GM20000 (cell line): ENCODE measurements around the gene LYPD6B.

Source experiments
- DNase-seq: peaks from one replicate; pipeline ENCODE4 v3.0.0; 2012; ENCODE audit warnings: low spot score
- TF ChIP-seq, protein P1 (sequence below): IDR thresholded peaks from 2 replicates; pipeline ENCODE4 v1.5.1; 2012; ENCODE audit warnings: mild to moderate bottlenecking, control low read depth; ENCODE audit errors: extremely low read depth, missing control alignments

The LYPD6B gene

DNA sequence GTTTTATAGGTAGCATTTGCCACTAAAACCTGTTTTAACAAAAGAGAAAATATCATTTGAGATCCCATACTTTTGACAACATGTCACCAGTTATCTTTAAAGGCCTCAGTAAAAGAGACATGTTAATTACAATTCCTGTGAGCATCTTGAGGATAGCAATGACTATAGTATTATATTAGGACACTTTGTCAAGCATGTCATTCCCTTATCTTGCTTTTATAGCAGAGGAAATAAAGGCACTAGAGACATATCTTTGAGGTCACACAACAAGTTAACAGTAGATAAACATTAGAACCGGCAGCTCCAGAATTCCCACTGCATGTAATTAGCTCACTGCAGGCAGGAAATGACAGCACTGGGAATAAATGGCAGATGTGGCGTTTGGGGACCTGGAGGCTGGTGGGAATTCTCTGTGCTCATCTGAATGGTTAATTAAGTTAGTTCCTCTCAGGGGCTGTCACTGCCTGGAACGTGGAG lies 25.9 kb downstream of the LYPD6B start:
- no peak for DNase-seq
- TF ChIP-seq, protein P1, sequence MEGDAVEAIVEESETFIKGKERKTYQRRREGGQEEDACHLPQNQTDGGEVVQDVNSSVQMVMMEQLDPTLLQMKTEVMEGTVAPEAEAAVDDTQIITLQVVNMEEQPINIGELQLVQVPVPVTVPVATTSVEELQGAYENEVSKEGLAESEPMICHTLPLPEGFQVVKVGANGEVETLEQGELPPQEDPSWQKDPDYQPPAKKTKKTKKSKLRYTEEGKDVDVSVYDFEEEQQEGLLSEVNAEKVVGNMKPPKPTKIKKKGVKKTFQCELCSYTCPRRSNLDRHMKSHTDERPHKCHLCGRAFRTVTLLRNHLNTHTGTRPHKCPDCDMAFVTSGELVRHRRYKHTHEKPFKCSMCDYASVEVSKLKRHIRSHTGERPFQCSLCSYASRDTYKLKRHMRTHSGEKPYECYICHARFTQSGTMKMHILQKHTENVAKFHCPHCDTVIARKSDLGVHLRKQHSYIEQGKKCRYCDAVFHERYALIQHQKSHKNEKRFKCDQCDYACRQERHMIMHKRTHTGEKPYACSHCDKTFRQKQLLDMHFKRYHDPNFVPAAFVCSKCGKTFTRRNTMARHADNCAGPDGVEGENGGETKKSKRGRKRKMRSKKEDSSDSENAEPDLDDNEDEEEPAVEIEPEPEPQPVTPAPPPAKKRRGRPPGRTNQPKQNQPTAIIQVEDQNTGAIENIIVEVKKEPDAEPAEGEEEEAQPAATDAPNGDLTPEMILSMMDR: no peak

DNA sequence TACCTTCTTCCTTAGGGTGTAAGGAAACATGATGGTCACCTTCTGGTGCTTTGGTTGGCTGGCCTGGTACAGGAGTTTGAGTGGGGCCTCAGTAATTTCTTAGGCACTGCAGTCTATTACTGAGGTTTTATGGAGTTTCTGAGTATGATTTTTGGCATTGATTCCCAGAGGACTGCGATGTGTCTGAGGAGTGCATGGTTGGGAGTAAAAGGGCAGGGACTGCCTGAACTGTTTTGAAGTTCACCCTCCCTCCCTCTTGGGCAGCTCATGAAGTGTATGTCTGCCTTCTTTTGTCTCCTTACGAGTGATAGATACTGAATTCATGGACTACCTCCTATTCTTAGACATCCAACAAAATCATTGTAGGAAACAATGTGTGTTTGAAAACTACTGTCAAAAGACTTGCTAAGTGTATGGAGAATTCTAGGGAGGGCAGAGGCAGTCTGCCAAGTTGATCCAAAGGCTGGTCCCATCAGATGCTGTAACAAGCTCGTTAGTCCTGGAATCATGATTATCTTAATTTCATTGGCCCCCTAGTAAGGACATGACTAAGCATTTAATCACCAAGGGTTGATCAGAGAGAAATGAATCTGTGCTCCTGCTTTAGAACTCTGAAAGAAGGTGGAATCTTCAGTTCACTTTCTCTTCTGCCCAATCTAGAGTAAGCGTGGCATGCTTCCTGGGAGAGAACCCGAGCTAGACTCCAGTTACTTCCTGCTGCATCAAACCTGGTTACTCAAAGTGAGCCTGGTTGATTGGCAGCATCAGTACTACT lies 26.5 kb downstream of the LYPD6B start:
- no peak for DNase-seq
- TF ChIP-seq, protein P1: no peak

DNA sequence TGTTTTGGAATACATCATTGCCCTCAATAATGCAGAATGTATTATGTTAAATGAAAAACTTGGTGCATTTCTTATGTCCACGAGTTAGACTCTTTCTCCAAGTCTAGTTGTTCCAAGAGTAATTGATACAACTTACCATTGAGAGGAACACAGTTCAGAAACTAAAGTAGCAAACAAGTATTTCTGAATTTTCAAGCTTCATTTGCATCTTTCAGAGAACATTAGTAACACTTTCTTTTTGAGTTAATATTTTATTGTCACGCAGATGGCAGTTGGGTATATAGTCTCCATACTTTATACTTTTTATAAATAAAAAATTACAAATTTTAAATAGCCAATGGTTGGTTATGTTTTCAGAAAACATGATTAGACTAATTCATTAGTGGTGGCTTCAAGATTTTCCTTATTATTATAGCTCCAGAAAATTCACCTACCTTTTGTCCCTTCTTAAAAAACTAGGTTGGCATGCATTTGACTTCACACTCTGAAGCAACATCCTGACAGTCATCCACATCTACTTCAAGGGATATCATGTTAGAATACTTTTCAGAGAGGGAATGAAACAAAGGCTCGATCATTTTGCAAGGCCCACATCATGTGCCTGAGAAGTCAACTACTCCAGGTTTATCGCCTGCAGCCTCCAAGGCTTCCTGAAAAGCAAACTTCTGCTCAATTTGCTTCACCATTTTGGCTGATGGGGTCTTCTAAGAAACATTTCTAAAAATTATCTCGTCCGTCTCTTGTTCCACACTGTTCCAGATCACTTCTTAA lies 29.9 kb downstream of the LYPD6B start:
- TF ChIP-seq, protein P1: no peak
- no peak for DNase-seq

DNA sequence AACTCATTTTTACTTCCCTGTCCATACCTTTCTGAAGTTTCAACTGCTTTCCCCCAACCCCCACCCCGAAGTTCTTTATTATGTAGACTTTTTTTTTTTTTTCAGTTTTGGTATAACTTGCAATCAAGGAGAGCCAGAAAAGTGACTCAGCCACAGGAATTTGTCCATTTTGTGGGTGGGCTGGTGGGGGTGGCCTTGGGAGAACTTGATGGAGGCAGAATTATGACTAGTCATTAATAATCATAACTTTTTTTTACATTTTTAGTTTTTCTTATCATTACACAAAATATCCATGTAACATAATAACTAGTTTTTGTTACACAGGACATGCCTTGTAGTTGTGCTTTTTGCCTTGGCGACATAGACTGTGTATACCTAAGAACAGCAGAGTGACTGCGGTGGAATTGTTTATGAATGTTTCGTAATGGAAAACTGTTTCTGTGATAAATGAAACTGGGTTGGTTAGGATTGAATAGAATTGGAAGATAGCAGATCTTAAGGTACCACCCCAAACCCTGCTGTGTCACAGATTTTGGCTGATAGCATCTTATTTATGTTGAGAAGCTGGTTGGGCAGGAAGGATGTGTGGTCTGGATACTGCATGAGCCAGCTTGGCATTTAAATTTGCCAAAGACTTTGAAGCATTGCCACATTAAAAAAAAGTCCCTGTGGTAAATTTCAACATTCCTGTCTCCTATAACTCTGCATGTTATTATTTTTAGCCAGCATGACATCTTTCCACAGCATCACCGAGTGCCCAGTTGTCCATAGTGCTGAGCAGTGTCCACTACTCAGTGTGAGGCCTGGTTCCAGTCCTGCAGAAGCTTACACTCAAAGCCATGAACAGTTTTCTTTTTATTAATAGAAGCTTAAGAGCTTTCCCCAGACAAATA lies 30.7 kb downstream of the LYPD6B start:
- DNase-seq: no peak
- TF ChIP-seq, protein P1: no peak

DNA sequence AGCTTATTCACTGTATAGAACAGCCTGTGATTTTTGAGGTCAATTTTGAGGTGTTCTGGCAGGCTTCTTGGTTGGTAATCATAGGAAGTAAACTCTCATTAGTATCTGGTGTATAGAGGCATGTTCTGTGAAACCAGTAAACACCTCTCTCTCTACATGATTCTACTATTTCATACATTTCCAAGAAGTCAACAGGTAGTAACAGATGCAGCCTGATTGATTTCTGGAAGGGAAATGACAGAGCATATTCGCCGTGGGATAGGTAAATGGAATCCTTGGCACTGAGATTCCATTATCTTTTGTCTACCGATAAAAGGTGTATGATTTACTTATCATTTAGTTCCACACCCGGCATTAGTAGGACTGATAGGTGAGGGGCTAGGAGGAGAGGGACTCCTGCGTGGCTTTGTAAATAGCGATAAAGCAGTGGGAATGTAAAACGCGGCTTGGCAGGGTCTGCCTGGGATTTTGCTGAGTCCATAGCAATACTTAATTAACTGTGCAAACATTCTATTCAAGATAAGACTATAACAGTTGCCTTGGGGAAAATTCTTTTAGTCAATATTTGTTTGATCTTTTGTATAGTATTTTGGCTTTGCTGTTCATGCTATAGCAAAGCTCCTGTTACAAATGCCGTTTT lies 32.3 kb downstream of the LYPD6B start:
- no peak for DNase-seq

DNA sequence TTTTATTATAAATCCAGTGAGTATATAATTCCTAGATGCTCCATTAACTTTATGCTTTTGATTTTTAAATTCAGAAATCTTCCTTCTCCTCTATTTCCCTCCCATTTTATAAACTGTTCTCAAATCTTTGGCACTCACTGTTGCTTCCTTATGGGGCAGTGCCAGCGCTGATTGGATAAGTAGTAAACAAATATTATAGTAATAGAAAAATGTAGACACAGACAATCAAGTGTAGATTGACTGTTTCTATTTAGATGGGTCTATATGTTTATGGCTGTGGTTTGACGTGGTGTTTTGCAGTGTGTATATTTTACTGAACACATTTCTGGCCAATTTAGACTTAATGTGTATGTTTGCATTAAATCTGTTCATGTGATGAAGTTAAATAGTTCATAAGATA lies 36.6 kb downstream of the LYPD6B start:
- DNase-seq: no peak
- TF ChIP-seq, protein P1: no peak

More for the DNA sequence above, 32.3 kb downstream of the LYPD6B start:
- TF ChIP-seq, protein P1: no peak
